Measurements from ENCODE around the gene MTRF1. TPM values are rescaled to one million over a fixed set of nuclear protein-coding genes. Genes with fewer than 3 reads are reported as not detected.

Gene MTRF1
- total RNA-seq, 1 donor from 2014 or later, result 24.9 TPM

DNA sequence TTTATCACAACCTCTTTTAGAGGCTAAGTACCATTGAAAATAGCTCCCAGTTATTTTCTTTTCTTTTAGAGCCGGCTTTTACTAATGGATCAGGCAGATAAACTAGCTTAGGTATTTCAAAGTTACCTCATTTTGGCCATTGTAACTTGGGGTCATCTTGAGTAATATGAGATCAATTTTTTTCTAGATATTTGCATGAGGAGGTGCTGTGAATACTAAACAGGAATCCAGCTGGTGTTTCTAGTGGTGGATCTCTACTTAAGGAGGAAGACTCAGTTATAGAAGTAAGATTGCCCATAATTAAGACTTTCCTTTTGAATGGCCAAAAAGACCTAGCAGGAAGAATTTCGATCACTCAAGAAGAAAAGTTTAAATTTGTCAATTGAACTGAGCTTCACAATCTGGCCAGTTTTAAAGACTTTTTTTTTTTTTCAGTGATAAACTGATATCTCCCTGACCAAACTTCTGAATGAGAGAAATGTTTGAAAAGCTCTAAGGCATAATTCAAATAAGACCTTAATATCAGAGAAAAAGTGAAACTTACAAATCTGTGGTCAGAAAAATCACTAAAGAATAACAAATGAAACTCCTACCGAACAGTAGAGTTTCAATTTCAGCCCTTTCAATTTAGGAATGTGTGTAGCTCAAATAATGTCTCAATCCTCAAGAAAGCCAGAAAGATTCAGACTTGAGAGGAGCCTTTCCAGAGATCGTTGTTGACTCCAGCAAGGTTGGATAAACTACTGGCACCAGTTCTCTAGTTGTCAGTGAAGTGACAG, 36.1 kb upstream of the MTRF1 start:
- Histone ChIP-seq H3K36me3 (no peaks in the 10 kb centered on the region), H3K79me2 (ENCODE audit: low read depth) (no peaks in the 10 kb centered on the region), H3K27me3 (no peaks in the 10 kb centered on the region), H3K4me1 (no peaks in the 10 kb centered on the region), H3K9ac (no peak overlapping the region), H2AFZ (replicated peaks) (no peak overlapping the region), H3F3A (ENCODE audit: low read depth) (no peaks in the 10 kb centered on the region), H3K9me3 (ENCODE audit: low read depth) (no peaks in the 10 kb centered on the region), H3K27ac (no peak overlapping the region), H3K4me3 (no peak overlapping the region), H3K4me2 (no peak overlapping the region), H4K20me1 (ENCODE audit: low read depth) (no peaks in the 10 kb centered on the region)
- DNase-seq (ENCODE audit: low spot score), result no peak
- Mint-ChIP-seq H3K27me3 (ENCODE audit: insufficient read depth, low read depth) (no peaks in the 10 kb centered on the region), H3K36me3 (no peaks in the 10 kb centered on the region), H3K27ac (no peak overlapping the region), H3K9me3 (no peaks in the 10 kb centered on the region), H3K4me1 (no peaks in the 10 kb centered on the region), H3K4me3 (no peak overlapping the region)
- TF ChIP-seq EZH2phosphoT487 (IDR thresholded peaks at IDR 0.05), result no peak
- TF ChIP-seq, protein P1, sequence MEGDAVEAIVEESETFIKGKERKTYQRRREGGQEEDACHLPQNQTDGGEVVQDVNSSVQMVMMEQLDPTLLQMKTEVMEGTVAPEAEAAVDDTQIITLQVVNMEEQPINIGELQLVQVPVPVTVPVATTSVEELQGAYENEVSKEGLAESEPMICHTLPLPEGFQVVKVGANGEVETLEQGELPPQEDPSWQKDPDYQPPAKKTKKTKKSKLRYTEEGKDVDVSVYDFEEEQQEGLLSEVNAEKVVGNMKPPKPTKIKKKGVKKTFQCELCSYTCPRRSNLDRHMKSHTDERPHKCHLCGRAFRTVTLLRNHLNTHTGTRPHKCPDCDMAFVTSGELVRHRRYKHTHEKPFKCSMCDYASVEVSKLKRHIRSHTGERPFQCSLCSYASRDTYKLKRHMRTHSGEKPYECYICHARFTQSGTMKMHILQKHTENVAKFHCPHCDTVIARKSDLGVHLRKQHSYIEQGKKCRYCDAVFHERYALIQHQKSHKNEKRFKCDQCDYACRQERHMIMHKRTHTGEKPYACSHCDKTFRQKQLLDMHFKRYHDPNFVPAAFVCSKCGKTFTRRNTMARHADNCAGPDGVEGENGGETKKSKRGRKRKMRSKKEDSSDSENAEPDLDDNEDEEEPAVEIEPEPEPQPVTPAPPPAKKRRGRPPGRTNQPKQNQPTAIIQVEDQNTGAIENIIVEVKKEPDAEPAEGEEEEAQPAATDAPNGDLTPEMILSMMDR (IDR thresholded peaks at IDR 0.05), result no peak
- no peak for TF ChIP-seq EZH2 (IDR thresholded peaks at IDR 0.05)

DNA sequence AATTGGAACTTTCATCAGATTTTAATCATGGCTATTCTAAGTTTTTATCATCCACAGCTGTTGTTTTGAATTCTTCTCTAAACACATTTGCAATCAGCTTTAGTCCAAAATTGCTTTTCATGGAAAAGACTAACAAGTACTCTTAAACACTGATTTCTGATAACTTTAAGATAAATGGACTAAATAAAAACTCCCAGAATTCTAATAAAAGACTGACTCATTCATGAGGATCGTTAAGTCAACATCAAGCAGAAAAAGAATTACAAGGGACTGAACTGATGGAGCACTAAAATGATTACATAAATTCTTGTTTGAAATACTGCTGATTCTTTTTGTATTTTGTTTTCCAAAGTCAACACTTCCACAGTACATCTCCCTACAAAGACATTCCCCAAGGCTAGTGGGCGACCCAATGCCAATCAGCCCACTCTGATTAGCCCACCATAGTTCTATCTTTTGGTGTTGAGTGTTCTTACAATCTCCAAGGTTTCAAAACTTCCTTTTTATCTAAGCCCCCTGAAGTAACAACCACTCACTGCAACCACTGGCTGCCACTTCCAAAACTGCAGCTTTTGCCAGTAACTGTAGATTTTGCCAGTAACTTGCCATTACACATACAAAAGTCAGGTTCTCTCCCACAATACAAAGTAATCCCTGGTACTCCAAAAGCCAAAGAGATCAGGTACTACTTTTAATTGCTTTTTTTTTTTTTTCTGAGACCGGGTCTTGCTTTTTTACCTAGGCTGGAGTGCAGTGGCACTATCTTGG, 33.7 kb upstream of the MTRF1 start:
- Histone ChIP-seq H3K27ac (no peak overlapping the region), H3K4me2 (no peak overlapping the region), H3K4me1 (no peaks in the 10 kb centered on the region), H3K79me2 (ENCODE audit: low read depth) (no peaks in the 10 kb centered on the region), H3K36me3 (no peaks in the 10 kb centered on the region), H4K20me1 (ENCODE audit: low read depth) (no peaks in the 10 kb centered on the region), H3K4me3 (no peak overlapping the region), H3K27me3 (no peaks in the 10 kb centered on the region), H3F3A (ENCODE audit: low read depth) (no peaks in the 10 kb centered on the region), H3K9me3 (ENCODE audit: low read depth) (no peaks in the 10 kb centered on the region), H3K9ac (no peak overlapping the region), H2AFZ (replicated peaks) (no peak overlapping the region)
- TF ChIP-seq, protein P1 (IDR thresholded peaks at IDR 0.05), result no peak
- TF ChIP-seq EZH2 (IDR thresholded peaks at IDR 0.05) (no peak), EZH2phosphoT487 (IDR thresholded peaks at IDR 0.05) (no peak)
- Mint-ChIP-seq H3K4me1 (no peaks in the 10 kb centered on the region), H3K4me3 (no peak overlapping the region), H3K9me3 (no peaks in the 10 kb centered on the region), H3K36me3 (no peaks in the 10 kb centered on the region), H3K27me3 (ENCODE audit: insufficient read depth, low read depth) (no peaks in the 10 kb centered on the region), H3K27ac (no peak overlapping the region)
- DNase-seq (ENCODE audit: low spot score), result no peak

DNA sequence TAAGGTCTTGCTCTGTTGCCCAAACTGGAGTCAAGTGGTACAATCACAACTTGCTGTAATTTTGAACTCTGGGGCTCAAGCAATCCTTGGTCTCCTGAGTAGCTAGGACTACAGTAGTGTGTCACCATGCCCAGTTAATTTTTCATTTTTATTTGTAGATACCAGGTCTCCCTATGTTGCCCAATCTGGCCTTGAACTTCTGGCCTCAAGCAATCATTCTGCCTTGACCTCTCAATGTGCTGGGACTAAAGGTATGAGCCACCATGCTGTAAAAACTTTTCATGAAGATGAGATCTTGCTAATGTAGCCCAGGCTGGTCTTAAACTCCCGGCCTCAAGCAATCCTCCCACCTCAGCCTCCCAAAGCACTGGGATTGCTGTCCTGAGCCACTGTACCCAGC, 32.6 kb upstream of the MTRF1 start:
- Histone ChIP-seq H3F3A (ENCODE audit: low read depth) (no peaks in the 10 kb centered on the region), H2AFZ (replicated peaks) (no peak overlapping the region), H3K79me2 (ENCODE audit: low read depth) (no peaks in the 10 kb centered on the region), H3K9ac (no peak overlapping the region), H3K9me3 (ENCODE audit: low read depth) (no peaks in the 10 kb centered on the region), H3K36me3 (no peaks in the 10 kb centered on the region), H3K27ac (no peak overlapping the region), H3K27me3 (no peaks in the 10 kb centered on the region), H3K4me3 (no peak overlapping the region), H3K4me2 (no peak overlapping the region), H4K20me1 (ENCODE audit: low read depth) (no peaks in the 10 kb centered on the region), H3K4me1 (no peaks in the 10 kb centered on the region)
- TF ChIP-seq EZH2phosphoT487 (IDR thresholded peaks at IDR 0.05) (no peak), EZH2 (IDR thresholded peaks at IDR 0.05) (no peak)
- TF ChIP-seq, protein P1 (IDR thresholded peaks at IDR 0.05), result no peak
- no peaks in the 10 kb centered on the region for H3K4me1 Mint-ChIP-seq
- H3K9me3 Mint-ChIP-seq, result peaks cover 7% of the 10 kb centered on the region
- no peaks in the 10 kb centered on the region for H3K27me3 Mint-ChIP-seq (ENCODE audit: insufficient read depth, low read depth)
- no peaks in the 10 kb centered on the region for H3K36me3 Mint-ChIP-seq
- no peak overlapping the region for H3K4me3 Mint-ChIP-seq
- DNase-seq (ENCODE audit: low spot score), result no peak
- H3K27ac Mint-ChIP-seq, result no peak overlapping the region

Data from neural progenitor cell (in vitro differentiated cells).